Measurements from ENCODE around the gene NCOR1.

DNA sequence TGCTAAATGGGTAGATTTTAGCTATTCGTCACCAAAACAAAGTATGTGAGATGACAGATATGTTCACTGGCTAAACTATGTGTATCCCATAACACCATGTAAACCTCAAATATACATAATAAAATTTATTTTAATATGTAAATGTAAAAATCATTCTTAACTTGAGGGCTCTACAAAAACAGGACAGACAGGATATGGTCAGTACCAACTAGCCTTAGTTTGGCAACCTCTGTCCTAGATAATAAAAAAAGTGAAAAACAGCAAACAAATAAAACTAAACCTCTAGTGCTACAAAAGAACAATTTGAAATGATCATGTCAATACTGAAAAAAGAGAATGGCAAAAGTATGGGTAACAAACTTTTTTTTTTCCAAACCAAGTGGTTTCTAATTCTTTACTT lies 33.8 kb downstream of the NCOR1 start:
- TF ChIP-seq, protein P1, sequence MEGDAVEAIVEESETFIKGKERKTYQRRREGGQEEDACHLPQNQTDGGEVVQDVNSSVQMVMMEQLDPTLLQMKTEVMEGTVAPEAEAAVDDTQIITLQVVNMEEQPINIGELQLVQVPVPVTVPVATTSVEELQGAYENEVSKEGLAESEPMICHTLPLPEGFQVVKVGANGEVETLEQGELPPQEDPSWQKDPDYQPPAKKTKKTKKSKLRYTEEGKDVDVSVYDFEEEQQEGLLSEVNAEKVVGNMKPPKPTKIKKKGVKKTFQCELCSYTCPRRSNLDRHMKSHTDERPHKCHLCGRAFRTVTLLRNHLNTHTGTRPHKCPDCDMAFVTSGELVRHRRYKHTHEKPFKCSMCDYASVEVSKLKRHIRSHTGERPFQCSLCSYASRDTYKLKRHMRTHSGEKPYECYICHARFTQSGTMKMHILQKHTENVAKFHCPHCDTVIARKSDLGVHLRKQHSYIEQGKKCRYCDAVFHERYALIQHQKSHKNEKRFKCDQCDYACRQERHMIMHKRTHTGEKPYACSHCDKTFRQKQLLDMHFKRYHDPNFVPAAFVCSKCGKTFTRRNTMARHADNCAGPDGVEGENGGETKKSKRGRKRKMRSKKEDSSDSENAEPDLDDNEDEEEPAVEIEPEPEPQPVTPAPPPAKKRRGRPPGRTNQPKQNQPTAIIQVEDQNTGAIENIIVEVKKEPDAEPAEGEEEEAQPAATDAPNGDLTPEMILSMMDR (IDR thresholded peaks at IDR 0.05) = no peak
- no peak for TF ChIP-seq POLR2A (IDR thresholded peaks at IDR 0.05)
